WERI-Rb-1 (cell line): Measurements from ENCODE around the gene DTD1.
"Not testable (repeated sequence)": the region's sequence is repeated elsewhere in the genome, so short reads cannot be mapped to it uniquely, and the experiment has no call there.

Source experiments
- DNase-seq: peaks from one replicate; pipeline ENCODE4 v3.0.0-alpha.2; 2020
- H3K27ac ChIP-seq: fragments of 250-450 bp; sonication (Bioruptor Pico); 2 replicates; pipeline ENCODE4 v1.5.1; 2020; ENCODE audit warnings: mild to moderate bottlenecking, moderate library complexity
- H3K27me3 ChIP-seq: fragments of 250-450 bp; sonication (Bioruptor Pico); 2 replicates; pipeline ENCODE4 v1.5.1; 2021; ENCODE audit warnings: mild to moderate bottlenecking, low read depth, moderate library complexity; ENCODE audit not compliant: insufficient read depth, severe bottlenecking
- H3K36me3 ChIP-seq: fragments of 250-450 bp; sonication (Bioruptor Pico); 2 replicates; pipeline ENCODE4 v1.5.1; 2020; ENCODE audit warnings: mild to moderate bottlenecking, moderate library complexity
- H3K4me3 ChIP-seq: 2 replicates; pipeline ENCODE4 v1.5.1; 2011; ENCODE audit warnings: low read depth, mild to moderate bottlenecking, control low read depth, low read length
- H3K9me3 ChIP-seq: fragments of 250-450 bp; sonication (Bioruptor Pico); 2 replicates; pipeline ENCODE4 v1.5.1; 2021; ENCODE audit warnings: mild to moderate bottlenecking, moderate library complexity; ENCODE audit not compliant: severe bottlenecking
- TF ChIP-seq, protein P1 (sequence below): IDR thresholded peaks from 2 replicates; pipeline ENCODE4 v1.5.1; 2011; ENCODE audit warnings: low read depth, mild to moderate bottlenecking, control low read depth, inconsistent platforms, low read length

Gene DTD1

DNA sequence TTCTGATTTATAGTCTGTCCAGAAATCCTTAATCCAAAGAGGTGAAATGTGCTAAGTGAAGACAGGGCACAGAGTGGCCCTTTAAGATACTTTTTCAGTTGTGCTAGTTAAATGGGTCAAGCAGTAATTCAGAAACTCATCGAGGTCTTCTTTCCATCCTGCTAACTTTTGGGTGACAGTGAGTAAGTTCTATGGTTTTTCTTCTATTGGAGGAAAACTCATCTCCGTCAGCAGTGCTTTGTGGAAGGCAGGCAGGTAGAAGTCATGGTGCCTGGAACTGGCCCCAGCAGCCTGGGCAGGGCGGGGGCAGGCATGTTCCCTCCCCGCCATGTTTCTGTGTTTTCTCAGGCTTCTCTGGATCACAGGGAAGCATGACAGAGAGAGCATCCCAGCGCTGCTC lies 159.2 kb downstream of the DTD1 start:
- Histone ChIP-seq H3K27me3 (no peaks in the 10 kb centered on the region), H3K9me3 (no peaks in the 10 kb centered on the region), H3K36me3 (no peaks in the 10 kb centered on the region), H3K4me3 (no peak overlapping the region), H3K27ac (no peak overlapping the region)
- TF ChIP-seq, protein P1, sequence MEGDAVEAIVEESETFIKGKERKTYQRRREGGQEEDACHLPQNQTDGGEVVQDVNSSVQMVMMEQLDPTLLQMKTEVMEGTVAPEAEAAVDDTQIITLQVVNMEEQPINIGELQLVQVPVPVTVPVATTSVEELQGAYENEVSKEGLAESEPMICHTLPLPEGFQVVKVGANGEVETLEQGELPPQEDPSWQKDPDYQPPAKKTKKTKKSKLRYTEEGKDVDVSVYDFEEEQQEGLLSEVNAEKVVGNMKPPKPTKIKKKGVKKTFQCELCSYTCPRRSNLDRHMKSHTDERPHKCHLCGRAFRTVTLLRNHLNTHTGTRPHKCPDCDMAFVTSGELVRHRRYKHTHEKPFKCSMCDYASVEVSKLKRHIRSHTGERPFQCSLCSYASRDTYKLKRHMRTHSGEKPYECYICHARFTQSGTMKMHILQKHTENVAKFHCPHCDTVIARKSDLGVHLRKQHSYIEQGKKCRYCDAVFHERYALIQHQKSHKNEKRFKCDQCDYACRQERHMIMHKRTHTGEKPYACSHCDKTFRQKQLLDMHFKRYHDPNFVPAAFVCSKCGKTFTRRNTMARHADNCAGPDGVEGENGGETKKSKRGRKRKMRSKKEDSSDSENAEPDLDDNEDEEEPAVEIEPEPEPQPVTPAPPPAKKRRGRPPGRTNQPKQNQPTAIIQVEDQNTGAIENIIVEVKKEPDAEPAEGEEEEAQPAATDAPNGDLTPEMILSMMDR, result no peak
- no peak for DNase-seq

DNA sequence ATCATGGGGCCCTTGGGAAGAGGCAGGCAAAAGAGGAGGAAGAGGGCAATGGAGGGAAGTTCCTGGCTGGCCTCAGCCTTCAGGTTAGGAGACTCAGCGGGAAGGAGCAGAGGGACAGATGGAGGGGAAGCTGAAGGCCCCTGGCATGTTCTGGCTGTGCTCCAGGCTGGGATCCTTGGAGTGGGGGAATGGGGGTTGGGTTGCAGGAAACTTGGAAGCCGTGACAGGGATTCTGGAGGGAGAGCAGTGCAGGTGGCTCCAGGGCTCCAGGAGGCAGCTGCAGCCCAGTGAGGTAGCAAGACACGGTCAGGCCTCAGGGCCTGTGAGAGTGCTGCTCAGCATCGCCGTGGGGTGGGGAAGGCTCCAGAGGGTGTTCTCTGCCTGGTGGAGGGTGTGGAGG lies 161.1 kb downstream of the DTD1 start:
- no peaks in the 10 kb centered on the region for H3K9me3 ChIP-seq
- no peak for DNase-seq
- H3K27me3 ChIP-seq, result no peaks in the 10 kb centered on the region
- no peaks in the 10 kb centered on the region for H3K36me3 ChIP-seq
- TF ChIP-seq, protein P1, result no peak
- H3K4me3 ChIP-seq, result no peak overlapping the region
- H3K27ac ChIP-seq, result no peak overlapping the region

DNA sequence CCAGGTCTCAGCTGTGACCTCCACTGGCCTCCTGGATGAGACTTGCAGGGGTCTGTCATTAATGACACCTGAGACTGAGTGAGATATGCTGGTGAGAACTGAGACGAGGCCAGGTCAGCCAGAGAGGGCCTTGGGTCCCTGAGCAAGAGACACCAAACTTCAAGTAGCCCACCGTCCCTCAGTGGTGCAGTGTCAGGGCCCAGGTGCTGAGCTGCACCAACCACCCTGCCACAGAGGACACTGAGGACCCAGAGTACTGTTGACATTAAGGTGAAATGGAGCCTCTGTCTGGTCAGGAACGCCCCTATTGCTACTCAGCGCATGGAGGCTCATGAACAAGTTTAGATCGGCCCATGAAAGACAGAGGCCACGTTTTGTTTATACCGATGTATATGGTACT lies 161.7 kb downstream of the DTD1 start:
- TF ChIP-seq, protein P1, result no peak
- Histone ChIP-seq H3K4me3 (no peak overlapping the region), H3K9me3 (no peaks in the 10 kb centered on the region), H3K27me3 (no peaks in the 10 kb centered on the region), H3K36me3 (no peaks in the 10 kb centered on the region), H3K27ac (no peak overlapping the region)
- no peak for DNase-seq

DNA sequence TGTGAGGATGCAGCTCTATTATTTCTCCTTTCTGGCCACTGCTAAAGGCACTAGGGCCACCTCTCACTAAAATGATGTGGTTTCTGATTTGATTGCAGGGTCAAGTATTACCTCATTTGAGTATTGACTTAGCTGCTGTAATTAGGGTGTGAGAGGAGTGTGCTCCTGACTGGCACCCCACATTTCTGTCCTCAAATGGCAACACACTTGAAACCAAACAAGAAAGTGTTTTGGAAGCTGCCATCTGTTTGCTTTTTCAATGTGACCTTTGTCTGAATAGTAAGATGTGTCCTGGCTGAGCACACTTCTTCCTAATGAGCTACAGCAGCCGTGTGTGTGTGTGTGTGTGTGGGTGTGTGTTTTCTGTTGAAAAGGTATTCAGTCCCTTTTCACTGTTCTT lies 162.9 kb downstream of the DTD1 start:
- Histone ChIP-seq H3K4me3 (no peak overlapping the region), H3K9me3 (no peaks in the 10 kb centered on the region), H3K27me3 (no peaks in the 10 kb centered on the region), H3K36me3 (no peaks in the 10 kb centered on the region), H3K27ac (no peak overlapping the region)
- TF ChIP-seq, protein P1, result no peak
- no peak for DNase-seq

DNA sequence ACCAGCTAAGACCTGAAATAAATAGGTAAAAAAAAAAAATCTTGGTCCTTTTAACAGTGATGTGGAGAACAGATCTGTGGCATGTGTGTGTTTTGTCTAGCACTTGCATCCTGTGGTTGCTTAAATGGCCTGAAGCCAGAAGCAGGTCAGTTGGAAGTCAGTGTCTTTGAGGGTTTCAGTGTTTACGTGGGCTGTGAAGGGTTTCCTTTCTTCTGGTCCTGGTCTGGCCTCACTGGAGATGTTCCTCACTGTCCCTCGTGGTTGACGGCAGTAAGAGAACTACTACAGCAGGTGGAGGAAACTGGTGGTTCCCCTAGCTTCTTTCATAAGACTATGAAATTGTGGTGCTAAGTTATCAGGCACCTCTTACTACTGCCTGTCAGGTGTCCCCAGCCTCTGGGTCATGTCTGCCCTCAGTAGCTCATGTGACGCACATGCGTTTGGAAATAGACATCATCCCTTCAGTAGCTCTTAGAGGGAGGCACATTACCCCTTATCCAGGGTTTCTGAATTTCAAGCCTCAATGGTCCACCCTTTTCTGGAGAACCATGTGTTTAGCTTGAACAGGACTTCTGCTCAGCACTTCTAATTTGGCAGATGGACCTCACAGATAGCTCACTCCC lies 166.3 kb downstream of the DTD1 start:
- Histone ChIP-seq H3K36me3 (no peaks in the 10 kb centered on the region), H3K4me3 (no peak overlapping the region), H3K9me3 (no peaks in the 10 kb centered on the region), H3K27ac (no peak overlapping the region), H3K27me3 (no peaks in the 10 kb centered on the region)
- DNase-seq, result no peak
- TF ChIP-seq, protein P1, result no peak

DNA sequence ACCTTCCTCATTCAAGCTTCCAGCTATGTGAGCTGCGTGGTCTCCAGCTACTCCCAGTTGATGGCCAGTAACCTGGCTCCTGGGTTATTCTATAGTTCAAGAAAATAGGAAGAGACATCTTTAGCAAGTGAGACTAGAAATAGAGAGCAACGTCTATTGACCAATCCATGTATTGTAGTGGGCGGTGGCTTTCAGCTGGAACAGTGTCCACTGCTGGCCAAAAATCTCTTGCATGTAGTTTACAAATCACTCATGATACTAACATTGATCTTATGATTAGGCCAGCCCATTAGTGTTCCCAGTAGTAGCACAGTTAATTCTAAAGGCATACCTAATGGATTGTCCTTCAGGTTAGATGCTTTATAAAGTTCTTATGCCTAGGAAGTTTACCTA lies 166.8 kb downstream of the DTD1 start:
- DNase-seq, result no peak
- Histone ChIP-seq H3K36me3 (no peaks in the 10 kb centered on the region), H3K27ac (no peak overlapping the region), H3K4me3 (no peak overlapping the region), H3K9me3 (no peaks in the 10 kb centered on the region), H3K27me3 (no peaks in the 10 kb centered on the region)
- TF ChIP-seq, protein P1, result no peak

DNA sequence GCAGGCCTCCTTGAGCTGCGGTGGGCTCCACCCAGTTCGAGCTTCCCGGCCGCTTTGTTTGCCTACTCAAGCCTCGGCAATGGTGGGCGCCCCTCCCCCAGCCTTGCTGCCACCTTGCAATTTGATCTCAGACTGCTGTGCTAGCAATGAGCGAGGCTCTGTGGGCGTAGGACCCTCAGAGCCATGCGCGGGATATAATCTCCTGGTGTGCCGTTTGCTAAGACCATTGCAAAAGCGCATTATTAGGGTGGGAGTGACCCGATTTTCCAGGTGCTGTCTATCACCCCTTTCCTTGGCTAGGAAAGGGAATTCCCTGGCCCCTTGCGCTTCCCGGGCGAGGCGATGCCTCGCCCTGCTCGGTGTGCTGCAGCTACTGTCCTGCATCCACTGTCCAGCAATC lies 173.0 kb downstream of the DTD1 start:
- DNase-seq, H3K4me3 ChIP-seq, H3K27ac ChIP-seq, H3K9me3 ChIP-seq, H3K27me3 ChIP-seq, H3K36me3 ChIP-seq: not testable (repeated sequence)
